Suprapubic skin (tissue), 4 donors: ENCODE measurements around the gene TMEM131L. TPM values are rescaled to one million over a fixed set of nuclear protein-coding genes. Genes with fewer than 3 reads are reported as not detected.
A peak's percentile ranks its signal among the peaks of the same experiment; 100 is the strongest.
"Not testable (repeated sequence)": the region's sequence is repeated elsewhere in the genome, so short reads cannot be mapped to it uniquely, and the experiment has no call there.

Experiments used
- DNase-seq, 2 donors: peaks; one replicate each; pipeline ENCODE4 v3.0.0-alpha.2; 2019; ENCODE audit warnings: low spot score in 2 of 2
- H3K27ac ChIP-seq: fragments of 200-600 bp; sonication (generic); one replicate; pipeline ENCODE4 v1.5.1; 2019
- H3K27me3 ChIP-seq: fragments of 200-600 bp; sonication (generic); one replicate; pipeline ENCODE4 v1.5.1; 2019
- H3K36me3 ChIP-seq: fragments of 200-600 bp; sonication (generic); one replicate; pipeline ENCODE4 v1.5.1; 2019
- H3K4me1 ChIP-seq: fragments of 200-600 bp; sonication (generic); one replicate; pipeline ENCODE4 v1.5.1; 2019
- H3K4me3 ChIP-seq: fragments of 200-600 bp; sonication (generic); one replicate; pipeline ENCODE4 v1.5.1; 2019; ENCODE audit warnings: mild to moderate bottlenecking
- H3K9me3 ChIP-seq: fragments of 200-600 bp; sonication (generic); one replicate; pipeline ENCODE4 v1.5.1; 2019
- EP300 ChIP-seq: sonication (generic); formaldehyde crosslinking; IDR thresholded peaks from one replicate; pipeline ENCODE4 v1.6.1; 2017; ENCODE audit warnings: antibody characterized with exemption
- POLR2A ChIP-seq, 2 donors: fragments of 450-650 bp; IDR thresholded peaks; one replicate each; pipeline ENCODE4 v1.6.1; 2017; ENCODE audit warnings: antibody characterized with exemption in 2 of 2, mild to moderate bottlenecking in 2 of 2, moderate library complexity in 2 of 2
- POLR2AphosphoS5 ChIP-seq, 3 donors: sonication (generic); formaldehyde crosslinking; IDR thresholded peaks; one replicate each; pipeline ENCODE4 v1.6.1; 2017; ENCODE audit warnings: antibody characterized with exemption in 3 of 3
- WGBS: methylation state at CpG from one replicate; pipeline ENCODE4 v1.1.5; 2018; 5-methylcytosine and 5-hydroxymethylcytosine counted together
- total RNA-seq, 4 donors: library from RNA; depleted of rRNA; stranded (reverse); fragments of >200 nt; gene quantifications; one replicate each; pipeline ENCODE4 v1.1.0, GENCODE V29; 2016
- TF ChIP-seq, protein P1 (sequence below), 2 donors: fragments of 200-600 bp in 1 of 2; fragments of 450-650 bp in 1 of 2; sonication (generic) in 1 of 2; IDR thresholded peaks; one replicate each; pipeline ENCODE4 v1.5.1; 2016 to 2019; ENCODE audit warnings: antibody characterized with exemption in 2 of 2, mild to moderate bottlenecking in 1 of 2, moderate library complexity in 1 of 2

Gene TMEM131L, protein sequence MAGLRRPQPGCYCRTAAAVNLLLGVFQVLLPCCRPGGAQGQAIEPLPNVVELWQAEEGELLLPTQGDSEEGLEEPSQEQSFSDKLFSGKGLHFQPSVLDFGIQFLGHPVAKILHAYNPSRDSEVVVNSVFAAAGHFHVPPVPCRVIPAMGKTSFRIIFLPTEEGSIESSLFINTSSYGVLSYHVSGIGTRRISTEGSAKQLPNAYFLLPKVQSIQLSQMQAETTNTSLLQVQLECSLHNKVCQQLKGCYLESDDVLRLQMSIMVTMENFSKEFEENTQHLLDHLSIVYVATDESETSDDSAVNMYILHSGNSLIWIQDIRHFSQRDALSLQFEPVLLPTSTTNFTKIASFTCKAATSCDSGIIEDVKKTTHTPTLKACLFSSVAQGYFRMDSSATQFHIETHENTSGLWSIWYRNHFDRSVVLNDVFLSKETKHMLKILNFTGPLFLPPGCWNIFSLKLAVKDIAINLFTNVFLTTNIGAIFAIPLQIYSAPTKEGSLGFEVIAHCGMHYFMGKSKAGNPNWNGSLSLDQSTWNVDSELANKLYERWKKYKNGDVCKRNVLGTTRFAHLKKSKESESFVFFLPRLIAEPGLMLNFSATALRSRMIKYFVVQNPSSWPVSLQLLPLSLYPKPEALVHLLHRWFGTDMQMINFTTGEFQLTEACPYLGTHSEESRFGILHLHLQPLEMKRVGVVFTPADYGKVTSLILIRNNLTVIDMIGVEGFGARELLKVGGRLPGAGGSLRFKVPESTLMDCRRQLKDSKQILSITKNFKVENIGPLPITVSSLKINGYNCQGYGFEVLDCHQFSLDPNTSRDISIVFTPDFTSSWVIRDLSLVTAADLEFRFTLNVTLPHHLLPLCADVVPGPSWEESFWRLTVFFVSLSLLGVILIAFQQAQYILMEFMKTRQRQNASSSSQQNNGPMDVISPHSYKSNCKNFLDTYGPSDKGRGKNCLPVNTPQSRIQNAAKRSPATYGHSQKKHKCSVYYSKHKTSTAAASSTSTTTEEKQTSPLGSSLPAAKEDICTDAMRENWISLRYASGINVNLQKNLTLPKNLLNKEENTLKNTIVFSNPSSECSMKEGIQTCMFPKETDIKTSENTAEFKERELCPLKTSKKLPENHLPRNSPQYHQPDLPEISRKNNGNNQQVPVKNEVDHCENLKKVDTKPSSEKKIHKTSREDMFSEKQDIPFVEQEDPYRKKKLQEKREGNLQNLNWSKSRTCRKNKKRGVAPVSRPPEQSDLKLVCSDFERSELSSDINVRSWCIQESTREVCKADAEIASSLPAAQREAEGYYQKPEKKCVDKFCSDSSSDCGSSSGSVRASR (N-terminal part only)
- total RNA-seq: 10 to 100 TPM; 13.5 to 25.0 (median 17.2) TPM

DNA sequence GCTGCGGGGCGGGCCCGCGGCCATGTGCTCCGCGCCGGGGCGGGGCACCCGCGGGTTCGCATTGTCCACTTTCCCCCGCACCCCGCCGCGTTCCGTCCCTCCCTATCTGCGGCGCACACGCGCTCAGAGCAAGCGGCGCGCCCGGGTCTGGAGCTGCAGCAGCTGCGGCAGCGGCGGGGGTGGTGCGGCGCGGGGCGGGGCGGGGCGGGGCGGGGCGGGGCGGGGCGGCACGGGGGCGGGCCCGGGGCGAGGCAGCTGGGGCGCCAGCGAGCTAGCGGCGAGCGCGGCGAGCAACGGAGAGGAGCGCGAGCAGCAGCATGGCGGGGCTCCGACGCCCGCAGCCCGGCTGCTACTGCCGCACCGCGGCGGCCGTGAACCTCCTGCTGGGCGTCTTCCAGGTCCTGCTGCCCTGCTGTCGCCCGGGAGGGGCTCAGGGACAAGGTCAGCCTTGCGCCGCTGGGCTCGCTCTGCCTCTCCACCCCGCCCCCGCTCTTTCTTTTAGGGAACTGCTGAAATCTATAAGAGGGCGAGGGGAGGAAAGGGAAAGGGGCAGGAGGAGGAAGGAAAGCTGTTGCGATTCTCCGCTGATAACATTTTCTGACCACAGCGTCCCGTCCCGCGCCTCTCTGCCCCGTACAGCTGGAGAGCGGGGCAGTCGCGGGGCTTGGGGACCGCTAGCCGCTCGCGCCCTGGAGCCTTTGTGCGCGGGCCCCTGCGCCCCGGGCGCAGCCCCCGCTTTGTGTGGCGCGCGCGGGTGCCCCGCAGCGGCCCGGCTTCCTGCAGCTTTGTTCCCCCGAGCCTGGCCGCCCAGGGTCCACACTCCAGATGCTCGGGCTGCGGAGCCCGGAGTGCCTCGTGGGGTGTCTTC lies at the start of gene TMEM131L:
Gene TMEM131L (plus strand): TSS at position 280 of the 868 bp plus-strand sequence. CDS start 38 bp downstream, at position 318.
- peak in 1 of 2 donors; percentile 74 for DNase-seq
- under 1% methylated on average over 42 of the region's 103 CpGs for WGBS
- H3K27me3 ChIP-seq: no peaks in the 10 kb centered on the region
- peaks cover 43% of the 10 kb centered on the region for H3K4me1 ChIP-seq
- no peaks in the 10 kb centered on the region for H3K9me3 ChIP-seq
- H3K4me3 ChIP-seq: peak within 1 kb of the TSS; percentile 95
- peak within 1 kb of the TSS; percentile 81 for H3K27ac ChIP-seq
- TF ChIP-seq EP300 (no peak), POLR2AphosphoS5 (IDR thresholded peaks at IDR 0.05) (no peak), POLR2A (IDR thresholded peaks at IDR 0.05) (no peak)
- TF ChIP-seq, protein P1, sequence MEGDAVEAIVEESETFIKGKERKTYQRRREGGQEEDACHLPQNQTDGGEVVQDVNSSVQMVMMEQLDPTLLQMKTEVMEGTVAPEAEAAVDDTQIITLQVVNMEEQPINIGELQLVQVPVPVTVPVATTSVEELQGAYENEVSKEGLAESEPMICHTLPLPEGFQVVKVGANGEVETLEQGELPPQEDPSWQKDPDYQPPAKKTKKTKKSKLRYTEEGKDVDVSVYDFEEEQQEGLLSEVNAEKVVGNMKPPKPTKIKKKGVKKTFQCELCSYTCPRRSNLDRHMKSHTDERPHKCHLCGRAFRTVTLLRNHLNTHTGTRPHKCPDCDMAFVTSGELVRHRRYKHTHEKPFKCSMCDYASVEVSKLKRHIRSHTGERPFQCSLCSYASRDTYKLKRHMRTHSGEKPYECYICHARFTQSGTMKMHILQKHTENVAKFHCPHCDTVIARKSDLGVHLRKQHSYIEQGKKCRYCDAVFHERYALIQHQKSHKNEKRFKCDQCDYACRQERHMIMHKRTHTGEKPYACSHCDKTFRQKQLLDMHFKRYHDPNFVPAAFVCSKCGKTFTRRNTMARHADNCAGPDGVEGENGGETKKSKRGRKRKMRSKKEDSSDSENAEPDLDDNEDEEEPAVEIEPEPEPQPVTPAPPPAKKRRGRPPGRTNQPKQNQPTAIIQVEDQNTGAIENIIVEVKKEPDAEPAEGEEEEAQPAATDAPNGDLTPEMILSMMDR (IDR thresholded peaks at IDR 0.05): no peak
- no peaks in the 10 kb centered on the region for H3K36me3 ChIP-seq

DNA sequence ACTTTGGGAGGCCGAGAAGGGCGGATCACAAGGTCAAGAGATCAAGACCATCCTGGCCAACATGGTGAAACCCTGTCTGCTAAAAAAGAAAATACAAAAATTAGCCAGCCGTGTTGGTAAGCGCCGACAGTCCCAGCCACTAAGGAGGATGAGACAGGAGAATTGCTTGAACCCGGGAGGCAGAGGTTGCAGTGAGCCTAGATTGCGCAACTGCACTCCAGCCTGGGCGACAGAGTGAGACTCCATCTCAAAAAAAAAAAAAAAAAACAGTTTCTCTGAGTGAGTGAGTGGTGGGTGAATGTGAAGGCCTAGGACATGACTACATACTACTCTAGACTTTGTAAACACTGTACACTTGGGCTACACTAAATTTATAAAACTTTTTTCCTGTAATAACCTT lies 49.7 kb upstream of the TMEM131L start:
- H3K4me3 ChIP-seq, DNase-seq, H3K9me3 ChIP-seq, H3K4me1 ChIP-seq, H3K36me3 ChIP-seq, H3K27me3 ChIP-seq, H3K27ac ChIP-seq: not testable (repeated sequence)
- 94% methylated on average over 8 of the region's 8 CpGs for WGBS

DNA sequence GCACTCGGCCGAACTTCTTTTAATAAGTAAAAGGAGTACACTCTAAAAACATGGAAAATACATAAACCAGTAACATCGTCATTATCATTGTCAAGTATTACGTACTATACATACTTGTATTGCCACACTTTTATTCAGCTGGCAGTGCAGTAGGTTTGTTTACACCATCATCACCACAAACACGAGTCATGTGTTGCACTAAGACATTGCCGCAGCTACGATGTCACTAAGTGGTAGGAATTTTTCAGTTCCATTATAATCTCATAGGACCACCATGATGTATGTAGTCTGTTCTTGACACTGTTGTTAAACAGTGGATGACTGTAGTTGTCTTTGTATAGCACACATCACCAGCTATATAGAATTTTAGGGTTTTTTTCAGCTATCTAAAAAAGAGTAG lies 48.0 kb upstream of the TMEM131L start:
- Histone ChIP-seq H3K27me3 (no peaks in the 10 kb centered on the region), H3K36me3 (no peaks in the 10 kb centered on the region), H3K27ac (no peak overlapping the region), H3K9me3 (no peaks in the 10 kb centered on the region), H3K4me3 (no peak overlapping the region), H3K4me1 (no peaks in the 10 kb centered on the region)
- TF ChIP-seq POLR2AphosphoS5 (IDR thresholded peaks at IDR 0.05) (no peak), EP300 (no peak), POLR2A (IDR thresholded peaks at IDR 0.05) (no peak)
- TF ChIP-seq, protein P1 (IDR thresholded peaks at IDR 0.05): no peak
- WGBS: 90% methylated on average over 7 of the region's 7 CpGs
- DNase-seq: no peak

DNA sequence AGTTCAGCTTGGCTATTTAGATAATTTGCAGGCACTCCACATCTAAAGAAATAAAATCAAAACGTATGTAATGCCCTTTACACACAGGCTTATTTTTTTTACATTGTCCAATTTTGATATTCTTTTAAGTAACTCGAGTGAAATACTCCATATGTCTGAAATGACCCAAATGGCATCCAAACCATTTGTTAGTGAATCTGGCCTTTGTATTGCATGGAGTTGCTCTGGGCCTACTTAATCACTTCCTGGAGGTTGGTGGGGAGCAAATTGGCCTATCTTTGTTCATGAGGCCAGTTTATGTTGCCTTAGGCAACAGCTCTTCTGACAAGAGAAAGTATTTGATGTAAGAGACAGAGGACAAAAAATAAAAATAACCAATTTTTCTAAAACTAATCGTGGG lies 47.6 kb upstream of the TMEM131L start:
- Histone ChIP-seq H3K36me3 (no peaks in the 10 kb centered on the region), H3K4me1 (no peaks in the 10 kb centered on the region), H3K4me3 (no peak overlapping the region), H3K9me3 (no peaks in the 10 kb centered on the region), H3K27ac (no peak overlapping the region), H3K27me3 (no peaks in the 10 kb centered on the region)
- 60% methylated on average over 3 of the region's 3 CpGs for WGBS
- TF ChIP-seq EP300 (no peak), POLR2AphosphoS5 (IDR thresholded peaks at IDR 0.05) (no peak), POLR2A (IDR thresholded peaks at IDR 0.05) (no peak)
- TF ChIP-seq, protein P1 (IDR thresholded peaks at IDR 0.05): no peak
- no peak for DNase-seq

DNA sequence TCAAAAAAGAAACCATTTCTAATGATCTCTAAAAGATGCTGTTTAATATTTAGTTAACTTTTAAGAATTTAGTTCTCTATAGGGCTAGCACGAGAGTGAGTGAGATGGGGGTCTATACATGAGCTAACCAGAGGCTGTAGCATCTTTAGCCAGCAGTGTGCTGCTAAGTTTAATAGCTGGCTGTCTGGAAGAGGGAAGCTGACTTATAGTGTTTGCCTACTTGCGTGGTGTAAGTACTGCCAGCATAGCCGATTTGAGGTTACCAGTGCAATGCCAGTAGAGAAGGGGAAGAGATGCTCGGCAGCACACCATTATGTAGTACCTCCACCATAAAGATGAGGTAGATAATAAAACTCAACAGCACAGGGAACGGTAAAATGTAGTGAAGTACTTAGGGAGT lies 47.1 kb upstream of the TMEM131L start:
- Histone ChIP-seq H3K4me3 (no peak overlapping the region), H3K9me3 (no peaks in the 10 kb centered on the region), H3K4me1 (no peaks in the 10 kb centered on the region), H3K27ac (no peak overlapping the region), H3K27me3 (no peaks in the 10 kb centered on the region), H3K36me3 (no peaks in the 10 kb centered on the region)
- WGBS: 88% methylated on average over 5 of the region's 5 CpGs
- DNase-seq: no peak
- TF ChIP-seq EP300: no peak
- TF ChIP-seq, protein P1 (IDR thresholded peaks at IDR 0.05): no peak
- no peak for TF ChIP-seq POLR2AphosphoS5 (IDR thresholded peaks at IDR 0.05)
- TF ChIP-seq POLR2A (IDR thresholded peaks at IDR 0.05): no peak
